ENCODE measurements around the gene MAST3.

- no peak for TF ChIP-seq CTCF (conservative IDR thresholded peaks at IDR 0.05; ENCODE audit: low read length)
- TF ChIP-seq EZH2phosphoT487 (IDR thresholded peaks at IDR 0.05; ENCODE audit: borderline replicate concordance), result no peak
Measured at GRCh38 chr19:18128805-18129204, 31.2 kb downstream of the MAST3 start.
